Measurements from ENCODE around the gene SP6. TPM values are rescaled to one million over a fixed set of nuclear protein-coding genes. Genes with fewer than 3 reads are reported as not detected.
A peak's percentile ranks its signal among the peaks of the same experiment; 100 is the strongest.

SP6 gene
- total RNA-seq, 1 donor from 2014 or later, result 3.9 TPM

DNA sequence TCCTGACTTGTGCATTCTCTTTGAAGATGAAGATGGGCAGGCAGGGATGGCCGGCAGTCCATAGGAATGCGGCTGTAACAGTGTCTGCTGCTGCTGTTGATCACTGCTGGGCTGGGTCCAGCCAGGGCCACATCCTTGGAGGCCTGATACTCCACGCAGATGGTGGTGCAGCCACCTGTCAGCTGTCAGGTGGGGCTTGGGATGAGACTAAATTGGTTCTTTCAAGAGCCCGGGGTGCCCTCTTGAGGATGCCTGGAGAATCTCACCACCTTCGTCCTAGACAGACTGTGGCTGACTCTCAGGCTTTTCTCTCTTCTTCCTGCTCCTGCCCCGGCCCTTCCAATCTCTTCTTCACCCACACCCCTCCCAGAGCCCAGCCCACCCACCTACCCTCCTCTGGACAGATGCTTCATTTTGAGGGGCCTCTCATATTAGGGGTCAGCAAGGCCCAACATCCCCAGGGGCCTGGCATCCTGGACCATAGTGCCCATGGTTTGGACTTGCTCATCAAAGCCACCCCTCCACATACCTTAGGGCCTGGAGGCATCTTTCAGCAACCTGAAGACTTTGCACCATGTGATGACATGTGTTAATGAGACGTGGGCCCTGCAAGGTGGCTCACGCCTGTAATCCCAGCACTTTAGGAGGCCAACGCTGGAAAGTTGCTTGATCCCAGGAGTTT, 48.5 kb downstream of the SP6 start:
- Histone ChIP-seq H3K27ac (no peak overlapping the region), H3K36me3 (no peaks in the 10 kb centered on the region), H3K9me3 (no peaks in the 10 kb centered on the region), H3K27me3 (no peaks in the 10 kb centered on the region), H3K4me1 (no peaks in the 10 kb centered on the region), H3K4me3 (no peak overlapping the region)
- TF ChIP-seq, protein P1, sequence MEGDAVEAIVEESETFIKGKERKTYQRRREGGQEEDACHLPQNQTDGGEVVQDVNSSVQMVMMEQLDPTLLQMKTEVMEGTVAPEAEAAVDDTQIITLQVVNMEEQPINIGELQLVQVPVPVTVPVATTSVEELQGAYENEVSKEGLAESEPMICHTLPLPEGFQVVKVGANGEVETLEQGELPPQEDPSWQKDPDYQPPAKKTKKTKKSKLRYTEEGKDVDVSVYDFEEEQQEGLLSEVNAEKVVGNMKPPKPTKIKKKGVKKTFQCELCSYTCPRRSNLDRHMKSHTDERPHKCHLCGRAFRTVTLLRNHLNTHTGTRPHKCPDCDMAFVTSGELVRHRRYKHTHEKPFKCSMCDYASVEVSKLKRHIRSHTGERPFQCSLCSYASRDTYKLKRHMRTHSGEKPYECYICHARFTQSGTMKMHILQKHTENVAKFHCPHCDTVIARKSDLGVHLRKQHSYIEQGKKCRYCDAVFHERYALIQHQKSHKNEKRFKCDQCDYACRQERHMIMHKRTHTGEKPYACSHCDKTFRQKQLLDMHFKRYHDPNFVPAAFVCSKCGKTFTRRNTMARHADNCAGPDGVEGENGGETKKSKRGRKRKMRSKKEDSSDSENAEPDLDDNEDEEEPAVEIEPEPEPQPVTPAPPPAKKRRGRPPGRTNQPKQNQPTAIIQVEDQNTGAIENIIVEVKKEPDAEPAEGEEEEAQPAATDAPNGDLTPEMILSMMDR (IDR thresholded peaks at IDR 0.05), result peak in 1 of 3 experiments; percentile 20
- no peak for TF ChIP-seq POLR2A (IDR thresholded peaks at IDR 0.05)
- TF ChIP-seq POLR2AphosphoS5 (IDR thresholded peaks at IDR 0.05; ENCODE audit: insufficient read depth in 1 of 2, low read depth in 1 of 2), result no peak
- intact Hi-C loops (cut with DNase I), result no loop called here
- peak; percentile 40 to 82 for DNase-seq (ENCODE audit: extremely low spot score in 2 of 2)

DNA sequence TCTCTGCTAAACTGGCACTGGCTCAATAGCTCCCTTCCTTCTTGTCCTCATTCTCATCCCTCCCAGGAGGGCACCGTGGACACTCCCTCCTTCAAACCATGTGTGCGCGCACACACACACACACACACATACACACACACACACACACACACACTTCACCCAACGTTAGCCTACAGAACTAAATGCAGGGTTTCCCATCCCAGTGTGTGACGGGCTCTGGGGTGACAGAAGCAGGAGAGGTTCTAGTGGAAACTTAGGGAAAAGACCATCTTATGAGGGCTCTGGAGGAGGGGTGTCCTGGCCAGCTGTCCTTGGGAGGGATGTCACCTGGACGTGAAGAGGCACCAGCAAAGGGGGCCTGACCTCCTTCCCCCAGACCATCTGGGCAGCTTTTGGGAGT, 49.1 kb downstream of the SP6 start:
- peak; percentile 52 to 77 for DNase-seq (ENCODE audit: extremely low spot score in 2 of 2)
- intact Hi-C loops (cut with DNase I), result no loop called here
- Histone ChIP-seq H3K4me1 (no peaks in the 10 kb centered on the region), H3K36me3 (no peaks in the 10 kb centered on the region), H3K9me3 (no peaks in the 10 kb centered on the region), H3K27ac (no peak overlapping the region), H3K27me3 (no peaks in the 10 kb centered on the region), H3K4me3 (no peak overlapping the region)
- TF ChIP-seq POLR2A (IDR thresholded peaks at IDR 0.05), result no peak
- TF ChIP-seq, protein P1 (IDR thresholded peaks at IDR 0.05), result no peak
- TF ChIP-seq POLR2AphosphoS5 (IDR thresholded peaks at IDR 0.05; ENCODE audit: insufficient read depth in 1 of 2, low read depth in 1 of 2), result no peak

DNA sequence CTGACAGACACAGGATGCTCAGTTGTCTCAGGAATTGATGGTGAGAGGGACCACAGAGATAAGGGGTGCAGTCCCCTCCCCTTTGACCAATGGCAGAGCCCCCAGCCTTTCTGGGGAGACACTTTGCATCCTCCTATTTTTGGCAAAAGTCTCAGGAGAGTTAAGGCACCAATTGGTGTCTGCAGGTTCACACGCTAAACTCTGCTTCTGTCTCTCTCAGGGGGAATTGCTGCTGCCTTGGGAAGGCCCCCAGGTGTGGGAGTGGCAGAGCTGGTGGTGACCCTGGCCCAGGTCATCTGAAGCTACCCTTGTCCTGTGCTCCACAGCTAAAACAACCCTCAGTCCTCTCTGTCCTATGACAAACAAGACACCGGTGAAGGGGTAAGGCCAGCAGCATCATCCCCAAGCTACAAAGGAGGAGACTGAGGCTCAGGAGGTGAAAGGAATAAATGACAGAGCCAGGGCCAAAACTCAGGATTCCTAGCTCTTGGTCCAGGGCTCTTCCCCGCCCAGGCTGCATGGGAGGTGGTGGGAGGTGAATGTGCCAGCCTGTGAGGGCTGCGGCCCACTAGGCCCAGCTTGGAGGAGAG, 49.7 kb downstream of the SP6 start:
- Histone ChIP-seq H3K36me3 (no peaks in the 10 kb centered on the region), H3K27ac (no peak overlapping the region), H3K4me1 (no peaks in the 10 kb centered on the region), H3K4me3 (no peak overlapping the region), H3K27me3 (no peaks in the 10 kb centered on the region), H3K9me3 (no peaks in the 10 kb centered on the region)
- TF ChIP-seq POLR2AphosphoS5 (IDR thresholded peaks at IDR 0.05; ENCODE audit: insufficient read depth in 1 of 2, low read depth in 1 of 2) (no peak), POLR2A (IDR thresholded peaks at IDR 0.05) (no peak)
- TF ChIP-seq, protein P1 (IDR thresholded peaks at IDR 0.05), result no peak
- DNase-seq (ENCODE audit: extremely low spot score in 2 of 2), result peak in 1 of 2 donors; percentile 72
- intact Hi-C loops (cut with DNase I), result no loop called here

DNA sequence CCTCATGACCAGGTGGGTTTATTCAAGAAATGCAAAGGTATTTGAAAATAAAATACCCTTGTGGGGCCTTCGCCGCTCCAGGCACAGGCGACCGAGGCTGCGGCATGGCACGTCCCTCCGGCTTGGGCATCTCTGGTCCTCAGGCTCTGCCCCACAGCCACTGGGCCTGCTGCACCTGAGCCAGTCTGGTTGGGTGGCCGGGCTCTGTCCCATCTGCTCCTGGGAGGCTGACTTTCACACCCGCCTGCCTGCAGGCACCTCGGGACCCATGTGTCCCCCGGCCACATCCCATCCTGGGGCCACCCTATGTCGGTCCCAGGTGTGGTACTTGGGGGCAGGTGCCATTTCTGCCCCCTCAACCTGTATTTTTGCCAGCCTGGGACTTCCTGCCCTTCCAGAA, 50.3 kb downstream of the SP6 start:
- intact Hi-C loops (cut with DNase I), result no loop called here

More for the DNA sequence above, 50.3 kb downstream of the SP6 start:
- Histone ChIP-seq H3K27ac (no peak overlapping the region), H3K9me3 (no peaks in the 10 kb centered on the region), H3K36me3 (no peaks in the 10 kb centered on the region), H3K4me3 (no peak overlapping the region), H3K27me3 (no peaks in the 10 kb centered on the region), H3K4me1 (no peaks in the 10 kb centered on the region)
- TF ChIP-seq, protein P1 (IDR thresholded peaks at IDR 0.05), result no peak
- TF ChIP-seq POLR2AphosphoS5 (IDR thresholded peaks at IDR 0.05; ENCODE audit: insufficient read depth in 1 of 2, low read depth in 1 of 2) (no peak), POLR2A (IDR thresholded peaks at IDR 0.05) (no peak)
- peak; percentile 72 to 85 for DNase-seq (ENCODE audit: extremely low spot score in 2 of 2)
